Colonic mucosa (tissue), 4 donors: ENCODE results near the gene SLC7A11. TPM values are rescaled to one million over a fixed set of nuclear protein-coding genes. Genes with fewer than 3 reads are reported as not detected.

Experiments used
- DNase-seq: peaks from one replicate; pipeline ENCODE4 v3.0.0-alpha.2; 2020
- H3K27ac ChIP-seq: fragments of 200-600 bp; one replicate; pipeline ENCODE4 v1.8.0; 2021
- H3K27me3 ChIP-seq: fragments of 200-600 bp; one replicate; pipeline ENCODE4 v1.8.0; 2021
- H3K36me3 ChIP-seq: fragments of 200-600 bp; one replicate; pipeline ENCODE4 v1.8.0; 2021
- H3K4me1 ChIP-seq: fragments of 200-600 bp; one replicate; pipeline ENCODE4 v1.8.0; 2021; ENCODE audit warnings: mild to moderate bottlenecking
- H3K4me3 ChIP-seq: fragments of 200-600 bp; one replicate; pipeline ENCODE4 v1.8.0; 2021
- H3K9ac ChIP-seq, 2 donors: one replicate each; pipeline ENCODE4 v1.7.0; 2013; ENCODE audit warnings: control low read depth in 2 of 2, low read depth in 2 of 2, low read length in 2 of 2
- H3K9me3 ChIP-seq: fragments of 200-600 bp; one replicate; pipeline ENCODE4 v1.8.0; 2021
- CTCF ChIP-seq: fragments of 200-600 bp; IDR thresholded peaks from one replicate; pipeline ENCODE4 v1.8.0; 2022; ENCODE audit warnings: antibody characterized with exemption, mild to moderate bottlenecking
- intact Hi-C: fragments of 100-400 bp; cut with DNase I; formaldehyde crosslinking; loops from one replicate; pipeline ENCODE4 v1.14.1; 2022
- total RNA-seq, 2 donors: library from RNA; stranded (reverse); fragmentation: NEBNext Ultra II Directional in 1 of 2; extraction: Animal tissue kit (Norgen Biotek cat#: 25700) in 1 of 2; gene quantifications; one replicate each; pipeline ENCODE4 v1.2.1, GENCODE V29; 2021
- donor health status: healthy.
- donor health status: DM: no; HTN: no; CAD: no.
- donor health status: DM: no; HTN: no; CAD: no.

Gene SLC7A11
- total RNA-seq, 2 donors from 2014 or later, result 2.9 to 3.8 TPM

DNA sequence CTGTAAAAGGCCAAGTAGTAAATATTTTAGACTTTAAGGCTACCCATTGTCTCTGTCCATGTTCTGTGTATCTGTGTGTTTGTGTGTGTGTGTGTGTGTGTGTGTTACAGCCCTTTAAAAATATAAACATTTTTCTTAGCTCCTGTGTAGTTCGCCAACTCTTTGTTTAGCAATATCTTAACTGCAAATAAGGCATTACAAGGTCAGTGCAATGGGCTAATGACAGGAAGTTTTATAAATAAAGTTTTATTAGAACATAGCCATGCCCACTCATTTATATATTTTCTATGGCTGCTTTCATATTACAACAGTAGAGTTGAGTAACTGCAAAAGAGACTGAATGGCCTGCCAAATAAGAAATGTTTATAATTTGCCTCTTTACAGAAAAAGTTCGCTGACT is 5.9 kb upstream of the SLC7A11 start:
- Histone ChIP-seq H3K36me3 (no peaks in the 10 kb centered on the region), H3K4me3 (no peak overlapping the region), H3K9me3 (no peaks in the 10 kb centered on the region), H3K27ac (no peak overlapping the region), H3K27me3 (no peaks in the 10 kb centered on the region), H3K9ac (no peak overlapping the region), H3K4me1 (no peaks in the 10 kb centered on the region)
- TF ChIP-seq CTCF, result no peak
- DNase-seq, result no peak
- intact Hi-C loops, result no loop called here

DNA sequence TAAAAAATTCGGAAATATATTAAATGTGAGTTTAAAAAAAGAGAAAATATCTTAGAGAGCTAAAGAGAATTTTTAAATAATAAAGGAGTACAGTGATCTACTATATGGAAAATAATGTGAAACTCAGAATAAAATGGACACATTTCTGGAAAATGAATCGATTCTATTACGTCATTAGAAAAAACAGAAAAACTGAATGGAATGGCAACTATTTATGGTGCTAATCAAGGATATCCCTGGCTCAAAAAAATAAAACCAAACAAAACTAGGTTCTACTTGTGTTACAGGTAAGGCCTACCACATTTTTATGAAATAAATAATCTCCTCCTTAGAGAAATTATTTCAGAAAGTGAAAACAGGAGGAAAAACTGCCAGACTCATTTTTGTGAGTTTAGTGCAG is 5.5 kb upstream of the SLC7A11 start:
- H3K4me3 ChIP-seq, result no peak overlapping the region
- no peak for DNase-seq
- no peaks in the 10 kb centered on the region for H3K36me3 ChIP-seq
- H3K9ac ChIP-seq, result no peak overlapping the region
- TF ChIP-seq CTCF, result no peak
- no peak overlapping the region for H3K27ac ChIP-seq
- H3K9me3 ChIP-seq, result no peaks in the 10 kb centered on the region
- no peaks in the 10 kb centered on the region for H3K27me3 ChIP-seq
- intact Hi-C loops, result no loop called here
- H3K4me1 ChIP-seq, result no peaks in the 10 kb centered on the region

GRCh38 chr4:138243369-138243768 is 1.2 kb upstream of the SLC7A11 start:
- intact Hi-C loops, result no loop called here
- Histone ChIP-seq H3K4me3 (no peak overlapping the region), H3K36me3 (no peaks in the 10 kb centered on the region), H3K27me3 (no peaks in the 10 kb centered on the region), H3K27ac (peak overlapping the region; percentile 88), H3K4me1 (no peaks in the 10 kb centered on the region), H3K9ac (no peak overlapping the region), H3K9me3 (no peaks in the 10 kb centered on the region)
- DNase-seq, result no peak
- no peak for TF ChIP-seq CTCF

GRCh38 chr4:138242834-138243156 is 646 bp upstream of the SLC7A11 start:
- intact Hi-C loops, result no loop called here
- Histone ChIP-seq H3K9ac (no peak overlapping the region), H3K9me3 (no peaks in the 10 kb centered on the region), H3K36me3 (no peaks in the 10 kb centered on the region), H3K4me1 (no peaks in the 10 kb centered on the region), H3K4me3 (peak overlapping the region; percentile 11), H3K27me3 (no peaks in the 10 kb centered on the region), H3K27ac (peak overlapping the region; percentile 88)
- no peak for DNase-seq
- TF ChIP-seq CTCF, result no peak

DNA sequence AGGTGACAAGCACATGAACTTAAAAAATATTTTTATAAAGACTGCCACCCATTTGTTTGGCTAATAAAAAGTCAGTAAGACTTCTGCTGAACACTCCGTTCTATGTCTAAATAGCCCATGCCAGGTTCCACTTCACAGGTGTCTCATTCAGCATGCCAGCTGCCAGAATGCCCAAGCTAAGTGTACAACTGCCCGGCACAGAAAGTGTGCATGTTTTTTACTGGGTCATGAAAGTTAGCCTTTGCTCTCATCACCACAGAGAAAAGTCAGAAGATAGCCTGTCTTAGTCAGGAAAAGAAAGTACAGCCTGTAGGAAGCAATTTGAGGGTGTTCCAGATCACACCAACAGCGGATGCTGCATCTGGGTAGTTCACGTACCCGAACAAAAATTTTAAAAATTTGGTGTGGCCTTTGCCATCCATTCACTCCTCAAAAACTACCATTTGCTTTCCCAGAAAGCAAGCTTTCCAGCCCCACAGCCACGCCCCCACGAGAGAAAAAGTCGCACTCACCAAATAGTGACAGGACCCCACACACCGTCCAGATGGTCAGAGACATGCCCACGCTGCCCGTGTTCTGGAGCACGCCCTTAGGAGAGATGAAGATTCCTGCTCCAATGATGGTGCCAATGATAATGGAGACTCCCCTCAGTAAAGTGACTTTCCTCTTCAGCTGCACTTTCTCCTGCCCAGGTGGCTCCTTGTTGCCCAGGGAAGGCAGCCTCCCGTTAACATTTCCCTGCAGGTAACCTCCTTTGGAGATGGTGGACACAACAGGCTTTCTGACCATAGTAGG is 671 bp downstream of the SLC7A11 start:
- DNase-seq, result peak; percentile 35
- peak overlapping the region; percentile 88 for H3K27ac ChIP-seq
- peak overlapping the region in 1 of 2 donors; percentile 53 for H3K9ac ChIP-seq
- H3K4me3 ChIP-seq, result peak overlapping the region; percentile 36
- no peak for TF ChIP-seq CTCF
- no peaks in the 10 kb centered on the region for H3K4me1 ChIP-seq
- no peaks in the 10 kb centered on the region for H3K9me3 ChIP-seq
- no peaks in the 10 kb centered on the region for H3K27me3 ChIP-seq
- intact Hi-C loops, result no loop called here
- H3K36me3 ChIP-seq, result no peaks in the 10 kb centered on the region
